Right atrium auricular region (tissue), 2 donors: ENCODE data around the gene OSBPL3. TPM values are rescaled to one million over a fixed set of nuclear protein-coding genes. Genes with fewer than 3 reads are reported as not detected.

ENCODE experiments used
- DNase-seq: peaks from one replicate; pipeline ENCODE4 v3.0.0-alpha.2; 2019; ENCODE audit warnings: low spot score
- H3K27ac ChIP-seq, 2 donors: fragments of 200-600 bp; sonication (generic); 1 replicate in 1 of 2; 2 replicates in 1 of 2; pipeline ENCODE4 v1.5.1; 2016 to 2019
- H3K27me3 ChIP-seq, 2 donors: fragments of 200-600 bp; sonication (generic); one replicate each; pipeline versions ENCODE4 v1.5.1 to v1.6.0; 2017 to 2019
- H3K36me3 ChIP-seq: fragments of 200-600 bp; sonication (generic); one replicate; pipeline ENCODE4 v1.5.1; 2016
- H3K4me1 ChIP-seq, 2 donors: fragments of 200-600 bp; sonication (generic); one replicate each; pipeline versions ENCODE4 v1.5.1 to v1.6.0; 2017 to 2019
- H3K4me3 ChIP-seq, 2 donors: fragments of 200-600 bp; sonication (generic); 1 replicate in 1 of 2; 2 replicates in 1 of 2; pipeline ENCODE4 v1.5.1; 2017 to 2019; ENCODE audit warnings: mild to moderate bottlenecking in 1 of 2, moderate library complexity in 1 of 2
- H3K9me3 ChIP-seq, 2 donors: fragments of 200-600 bp; sonication (generic); one replicate each; pipeline ENCODE4 v1.5.1; 2019
- total RNA-seq, 2 donors: library from RNA; depleted of rRNA; stranded (reverse); fragments of >200 nt; gene quantifications; one replicate each; pipeline ENCODE4 v1.1.0, GENCODE V29; 2016
- TF ChIP-seq, protein P1 (sequence below), 2 donors: fragments of 200-600 bp; sonication (generic); IDR thresholded peaks; one replicate each; pipeline ENCODE4 v1.5.1; 2019; ENCODE audit warnings: antibody characterized with exemption in 2 of 2

OSBPL3 gene, protein sequence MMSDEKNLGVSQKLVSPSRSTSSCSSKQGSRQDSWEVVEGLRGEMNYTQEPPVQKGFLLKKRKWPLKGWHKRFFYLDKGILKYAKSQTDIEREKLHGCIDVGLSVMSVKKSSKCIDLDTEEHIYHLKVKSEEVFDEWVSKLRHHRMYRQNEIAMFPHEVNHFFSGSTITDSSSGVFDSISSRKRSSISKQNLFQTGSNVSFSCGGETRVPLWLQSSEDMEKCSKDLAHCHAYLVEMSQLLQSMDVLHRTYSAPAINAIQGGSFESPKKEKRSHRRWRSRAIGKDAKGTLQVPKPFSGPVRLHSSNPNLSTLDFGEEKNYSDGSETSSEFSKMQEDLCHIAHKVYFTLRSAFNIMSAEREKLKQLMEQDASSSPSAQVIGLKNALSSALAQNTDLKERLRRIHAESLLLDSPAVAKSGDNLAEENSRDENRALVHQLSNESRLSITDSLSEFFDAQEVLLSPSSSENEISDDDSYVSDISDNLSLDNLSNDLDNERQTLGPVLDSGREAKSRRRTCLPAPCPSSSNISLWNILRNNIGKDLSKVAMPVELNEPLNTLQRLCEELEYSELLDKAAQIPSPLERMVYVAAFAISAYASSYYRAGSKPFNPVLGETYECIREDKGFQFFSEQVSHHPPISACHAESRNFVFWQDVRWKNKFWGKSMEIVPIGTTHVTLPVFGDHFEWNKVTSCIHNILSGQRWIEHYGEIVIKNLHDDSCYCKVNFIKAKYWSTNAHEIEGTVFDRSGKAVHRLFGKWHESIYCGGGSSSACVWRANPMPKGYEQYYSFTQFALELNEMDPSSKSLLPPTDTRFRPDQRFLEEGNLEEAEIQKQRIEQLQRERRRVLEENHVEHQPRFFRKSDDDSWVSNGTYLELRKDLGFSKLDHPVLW
- total RNA-seq = 1 to 10 TPM; 4.8 to 6.7 TPM

DNA sequence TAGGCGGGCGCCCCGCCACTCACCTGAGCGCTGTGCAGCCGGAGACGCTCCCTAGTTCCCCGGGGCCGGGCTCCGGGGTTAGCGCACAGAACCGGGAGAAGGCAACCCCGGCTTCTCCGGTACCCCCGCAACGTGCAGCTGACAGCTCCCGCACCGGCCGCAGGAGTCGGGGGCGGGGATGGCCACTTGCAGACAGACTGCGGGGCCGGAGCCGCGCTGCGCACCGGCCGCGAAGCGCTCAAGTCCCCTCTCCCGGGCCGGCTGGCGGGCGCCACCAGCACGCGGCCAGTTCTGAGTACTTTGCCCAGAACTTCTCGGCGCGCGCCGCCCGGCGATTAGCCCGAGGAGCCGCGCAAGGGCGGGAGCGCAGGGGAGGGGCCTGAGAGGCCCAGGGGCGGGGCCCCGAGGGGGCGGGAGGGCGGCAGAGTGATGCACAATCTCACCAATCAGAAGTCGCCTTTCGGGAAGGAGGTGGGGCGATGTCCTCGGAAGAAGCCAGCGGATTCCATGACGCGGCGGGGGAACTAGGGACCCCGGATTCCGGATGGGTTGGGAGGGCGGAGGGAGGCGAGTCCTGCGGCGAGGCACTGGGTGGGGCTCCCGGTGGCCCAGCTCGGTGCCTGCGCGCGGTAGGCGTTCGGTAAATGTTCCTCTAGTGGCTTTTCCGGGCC, at the start of gene OSBPL3:
OSBPL3 (minus strand) TSS at position 316 of the 671 bp plus-strand sequence. CDS start 87,706 bp downstream, outside the sequence.
- Histone ChIP-seq H3K4me3 (peak within 1 kb of the TSS; percentile 64 to 91), H3K27me3 (no peaks in the 10 kb centered on the region), H3K9me3 (no peaks in the 10 kb centered on the region), H3K27ac (peak within 1 kb of the TSS; percentile 92 to 93), H3K36me3 (no peaks in the 10 kb centered on the region), H3K4me1 (peaks cover 0 to 18% of the 10 kb centered on the region in 2 donors)
- TF ChIP-seq, protein P1, sequence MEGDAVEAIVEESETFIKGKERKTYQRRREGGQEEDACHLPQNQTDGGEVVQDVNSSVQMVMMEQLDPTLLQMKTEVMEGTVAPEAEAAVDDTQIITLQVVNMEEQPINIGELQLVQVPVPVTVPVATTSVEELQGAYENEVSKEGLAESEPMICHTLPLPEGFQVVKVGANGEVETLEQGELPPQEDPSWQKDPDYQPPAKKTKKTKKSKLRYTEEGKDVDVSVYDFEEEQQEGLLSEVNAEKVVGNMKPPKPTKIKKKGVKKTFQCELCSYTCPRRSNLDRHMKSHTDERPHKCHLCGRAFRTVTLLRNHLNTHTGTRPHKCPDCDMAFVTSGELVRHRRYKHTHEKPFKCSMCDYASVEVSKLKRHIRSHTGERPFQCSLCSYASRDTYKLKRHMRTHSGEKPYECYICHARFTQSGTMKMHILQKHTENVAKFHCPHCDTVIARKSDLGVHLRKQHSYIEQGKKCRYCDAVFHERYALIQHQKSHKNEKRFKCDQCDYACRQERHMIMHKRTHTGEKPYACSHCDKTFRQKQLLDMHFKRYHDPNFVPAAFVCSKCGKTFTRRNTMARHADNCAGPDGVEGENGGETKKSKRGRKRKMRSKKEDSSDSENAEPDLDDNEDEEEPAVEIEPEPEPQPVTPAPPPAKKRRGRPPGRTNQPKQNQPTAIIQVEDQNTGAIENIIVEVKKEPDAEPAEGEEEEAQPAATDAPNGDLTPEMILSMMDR (IDR thresholded peaks at IDR 0.05) = no peak
- peak; percentile 98 for DNase-seq

DNA sequence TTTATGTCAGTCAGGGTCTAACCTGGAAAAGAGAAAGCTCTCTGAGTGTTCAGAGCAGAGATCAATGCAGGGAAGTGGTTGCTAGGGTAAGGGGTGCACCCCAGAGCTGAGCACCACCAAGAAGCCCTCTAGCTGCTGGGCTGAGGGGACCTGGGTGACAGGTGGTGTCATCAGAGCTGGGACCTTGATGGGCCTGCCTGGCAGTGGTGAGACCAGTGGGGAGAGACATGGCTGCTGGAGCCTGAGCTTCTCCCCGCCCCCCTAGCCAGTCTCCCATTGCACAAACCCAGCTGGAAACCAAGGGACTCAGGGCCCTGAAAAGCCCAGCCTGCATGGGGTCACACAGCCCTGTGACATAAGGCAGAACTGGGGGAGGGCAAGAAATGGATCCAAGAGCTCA, 49.1 kb upstream of the OSBPL3 start:
- TF ChIP-seq, protein P1 (IDR thresholded peaks at IDR 0.05) = no peak
- no peak overlapping the region for H3K4me3 ChIP-seq
- H3K27ac ChIP-seq = peak overlapping the region; percentile 37 to 64
- peaks cover 0 to 9% of the 10 kb centered on the region in 2 donors for H3K4me1 ChIP-seq
- H3K9me3 ChIP-seq = no peaks in the 10 kb centered on the region
- no peak for DNase-seq
- H3K36me3 ChIP-seq = no peaks in the 10 kb centered on the region
- H3K27me3 ChIP-seq = no peaks in the 10 kb centered on the region

DNA sequence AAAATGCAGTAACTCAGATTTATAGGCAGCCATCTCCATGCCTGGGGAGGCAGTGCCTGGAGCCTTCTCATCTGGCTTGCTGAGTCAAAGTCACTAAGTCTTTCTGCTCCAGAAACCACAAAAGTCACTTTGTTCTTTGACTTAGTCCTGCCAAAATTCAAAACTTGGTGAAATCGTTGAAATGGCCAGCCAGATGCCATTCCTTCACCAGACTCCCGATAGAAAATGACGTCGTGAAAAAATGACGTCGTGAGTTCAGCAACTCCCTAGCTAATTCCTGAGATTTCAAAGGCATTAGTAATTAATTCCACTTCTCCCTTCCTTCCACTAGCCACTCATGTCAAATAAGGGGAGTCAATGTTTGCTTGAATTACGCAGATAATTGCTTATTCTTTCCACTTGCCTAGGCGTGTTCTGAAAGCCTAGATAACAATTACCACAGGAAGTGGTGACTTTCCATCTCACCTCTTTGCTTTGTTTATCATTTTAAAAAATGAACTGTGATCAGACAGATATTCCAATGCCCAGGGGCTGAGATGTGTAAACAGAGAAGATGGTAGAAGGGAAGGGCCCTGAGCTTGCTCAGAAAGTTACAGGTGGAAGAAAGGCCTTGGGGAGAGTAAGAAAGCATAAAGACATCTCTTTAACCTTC, 48.5 kb upstream of the OSBPL3 start:
- H3K4me3 ChIP-seq = no peak overlapping the region
- no peaks in the 10 kb centered on the region for H3K36me3 ChIP-seq
- TF ChIP-seq, protein P1 (IDR thresholded peaks at IDR 0.05) = no peak
- H3K9me3 ChIP-seq = no peaks in the 10 kb centered on the region
- peak overlapping the region in 1 of 2 donors; percentile 64 for H3K27ac ChIP-seq
- H3K27me3 ChIP-seq = no peaks in the 10 kb centered on the region
- DNase-seq = no peak
- H3K4me1 ChIP-seq = peaks cover 0 to 9% of the 10 kb centered on the region in 2 donors

DNA sequence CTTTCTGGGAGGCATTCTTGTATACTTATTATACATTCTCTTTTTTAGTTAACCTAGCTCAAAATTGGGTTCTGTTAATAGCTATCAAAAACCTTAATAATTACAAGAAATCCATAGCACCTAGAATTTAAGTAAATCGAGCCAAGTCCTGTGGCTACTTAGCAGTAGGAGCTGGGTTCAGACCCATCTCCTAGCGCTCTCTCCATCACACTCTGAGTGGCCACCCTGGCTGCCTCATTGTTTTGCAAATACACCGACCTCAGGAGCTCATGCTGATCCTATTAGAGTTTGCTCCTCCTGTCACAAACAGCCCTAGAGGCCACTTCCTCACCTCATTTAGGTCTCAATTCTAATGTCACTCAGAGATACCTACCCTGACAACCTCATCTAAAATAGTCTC, 46.2 kb upstream of the OSBPL3 start:
- Histone ChIP-seq H3K4me1 (peaks cover 0 to 9% of the 10 kb centered on the region in 2 donors), H3K9me3 (no peaks in the 10 kb centered on the region), H3K27ac (no peak overlapping the region), H3K36me3 (no peaks in the 10 kb centered on the region), H3K4me3 (no peak overlapping the region), H3K27me3 (no peaks in the 10 kb centered on the region)
- DNase-seq = no peak
- TF ChIP-seq, protein P1 (IDR thresholded peaks at IDR 0.05) = no peak

DNA sequence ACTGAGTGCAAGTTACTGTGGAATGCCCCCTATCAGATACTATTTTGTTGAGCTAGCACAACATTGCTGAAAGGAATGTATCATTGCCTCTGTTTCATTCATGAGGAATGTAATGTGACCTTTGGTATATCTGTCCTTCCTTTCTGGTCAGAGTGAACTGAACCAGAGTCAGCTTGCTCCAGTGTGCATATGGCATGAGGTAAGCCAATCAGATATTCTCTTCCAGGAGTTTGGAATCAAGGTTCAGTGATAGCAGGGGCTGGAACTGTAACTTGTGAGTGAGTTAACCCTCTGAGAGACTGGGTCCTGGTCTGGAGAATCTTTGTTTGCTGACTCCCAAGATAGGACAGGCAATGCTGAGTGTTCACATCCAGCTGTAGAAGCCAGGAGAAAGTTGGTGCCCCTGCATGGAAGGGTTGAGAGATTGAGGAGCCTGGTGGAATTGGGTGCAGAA, 45.3 kb upstream of the OSBPL3 start:
- H3K4me1 ChIP-seq = peaks cover 0 to 9% of the 10 kb centered on the region in 2 donors
- DNase-seq = no peak
- no peak overlapping the region for H3K27ac ChIP-seq

More for the DNA sequence above, 45.3 kb upstream of the OSBPL3 start:
- H3K9me3 ChIP-seq = no peaks in the 10 kb centered on the region
- TF ChIP-seq, protein P1 (IDR thresholded peaks at IDR 0.05) = no peak
- H3K36me3 ChIP-seq = no peaks in the 10 kb centered on the region
- H3K27me3 ChIP-seq = no peaks in the 10 kb centered on the region
- H3K4me3 ChIP-seq = no peak overlapping the region
